ENCODE results near the gene FNTB. TPM values are rescaled to one million over a fixed set of nuclear protein-coding genes. Genes with fewer than 3 reads are reported as not detected.

Gene FNTB
- total and polyA plus RNA-seq, 12 donors, result 12.2 to 27.2 (median 22.3) TPM

DNA sequence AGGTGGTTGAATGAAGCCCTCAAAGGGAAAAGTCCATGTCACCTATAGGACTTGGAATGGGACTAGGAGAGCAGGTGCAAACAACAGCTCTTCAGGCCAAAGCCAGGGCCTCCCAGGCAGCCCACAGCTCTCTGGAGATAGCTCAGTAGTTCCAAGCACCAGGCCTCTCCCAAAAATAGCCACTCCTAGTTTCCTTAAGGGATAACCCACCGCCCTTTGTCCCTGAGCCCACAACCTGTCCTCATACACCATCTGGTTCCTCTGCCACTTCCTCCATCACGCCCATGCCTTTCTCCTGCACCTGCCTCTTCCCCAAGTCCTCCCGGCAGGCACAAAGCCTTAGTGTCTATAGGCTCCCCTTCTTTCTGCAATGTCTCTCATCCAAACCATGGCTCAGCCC, 16.7 kb upstream of the FNTB start:
- intact Hi-C loops (cut with DNase I), result loop anchor here in 1 of 2 donors (10.0 kb wide), 1 partner anchor 145 kb away; no protein-coding TSS in a partner anchor
- TF ChIP-seq CTCF (IDR thresholded peaks at IDR 0.05) (no peak), POLR2A (IDR thresholded peaks at IDR 0.05) (no peak)
- H3K4me3 ChIP-seq, result no peak overlapping the region

DNA sequence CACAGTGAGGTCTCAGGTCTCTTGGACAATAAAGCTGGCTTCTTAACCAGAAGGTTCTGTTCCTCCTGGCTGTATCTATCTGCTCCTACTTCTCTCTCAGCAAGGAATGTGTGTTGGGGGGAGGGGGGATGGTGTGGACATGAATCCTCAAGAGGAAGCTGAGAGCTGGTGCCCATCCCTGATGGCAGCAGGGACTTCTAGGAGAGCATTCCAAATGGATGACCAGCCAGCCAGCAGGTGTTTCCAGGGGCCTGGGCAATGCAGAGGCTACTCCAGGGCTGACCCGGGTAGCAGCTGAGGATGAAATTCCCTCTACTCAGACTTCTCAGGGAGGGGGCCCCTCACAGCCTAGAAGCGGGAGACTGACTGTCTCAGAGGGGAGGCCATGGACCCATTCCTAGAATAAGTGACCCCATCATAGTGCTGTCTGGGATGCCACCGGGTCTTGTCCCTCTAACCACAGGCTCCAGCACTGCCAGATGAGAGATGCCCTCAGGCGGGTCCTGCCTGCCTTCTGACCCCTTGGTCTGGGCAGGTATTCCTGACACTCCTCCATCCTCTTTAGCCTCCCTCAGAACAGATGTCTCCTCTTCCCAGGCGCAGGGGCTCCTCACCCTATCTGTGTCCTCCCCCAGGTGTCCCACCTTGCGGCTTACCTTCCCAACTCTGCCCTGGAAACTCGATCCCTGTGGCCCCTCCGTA, 15.8 kb upstream of the FNTB start:
- peak overlapping the region in 2 of 4 donors; percentile 41 to 95 for H3K4me3 ChIP-seq
- peaks cover 5 to 8% of the 10 kb centered on the region in 2 donors for H3K4me1 ChIP-seq (replicated peaks in 1 of 2)
- H3K36me3 ChIP-seq (replicated peaks in 1 of 2), result no peaks in the 10 kb centered on the region
- H3K27ac ChIP-seq, result no peak overlapping the region
- H3K27me3 ChIP-seq, result no peaks in the 10 kb centered on the region
- intact Hi-C loops (cut with DNase I), result loop anchor here in 1 of 2 donors (10.0 kb wide), 1 partner anchor 146 kb away; no protein-coding TSS in a partner anchor
- DNase-seq, result no peak
- TF ChIP-seq POLR2A (IDR thresholded peaks at IDR 0.05) (no peak), CTCF (IDR thresholded peaks at IDR 0.05) (no peak)
- WGBS, 4 donors, result 67 to 70% (median 68%) methylated on average over 7 to 8 of the region's 8 CpGs
- H3K9me3 ChIP-seq (replicated peaks in 1 of 3), result no peaks in the 10 kb centered on the region

More for the DNA sequence above, 16.7 kb upstream of the FNTB start:
- H3K36me3 ChIP-seq (replicated peaks in 1 of 2), result no peaks in the 10 kb centered on the region
- H3K27ac ChIP-seq, result no peak overlapping the region
- 84 to 97% (median 90%) methylated on average over 3 of the region's 3 CpGs for WGBS, 4 donors
- DNase-seq, result no peak
- H3K9me3 ChIP-seq (replicated peaks in 1 of 3), result no peaks in the 10 kb centered on the region
- H3K27me3 ChIP-seq, result no peaks in the 10 kb centered on the region
- H3K4me1 ChIP-seq (replicated peaks in 1 of 2), result peaks cover 5 to 8% of the 10 kb centered on the region in 2 donors

DNA sequence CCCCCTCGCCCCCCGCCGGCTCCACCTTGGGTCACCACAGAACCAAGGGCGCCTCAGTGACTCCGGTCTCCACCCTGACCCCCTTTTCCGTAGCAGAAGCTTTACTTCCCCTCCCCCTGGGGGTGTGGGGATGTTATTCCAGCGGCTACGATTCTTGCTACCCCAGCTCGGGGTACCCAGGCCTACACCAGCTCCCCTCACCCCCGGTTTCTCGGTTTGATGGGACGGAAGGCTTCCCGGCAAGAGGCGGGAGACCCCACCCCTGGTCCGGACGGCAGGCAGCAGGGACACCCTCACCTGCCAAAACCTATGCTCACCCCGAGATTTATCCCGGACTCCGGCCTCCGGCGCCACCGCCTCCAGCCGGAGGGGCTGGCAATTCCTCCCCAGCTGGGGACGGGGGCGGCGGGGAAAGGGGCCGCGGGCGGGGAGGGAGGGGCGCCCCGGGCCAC, 15.2 kb upstream of the FNTB start:
- intact Hi-C loops (cut with DNase I), result loop anchor here in 1 of 2 donors (10.0 kb wide), 1 partner anchor 147 kb away; no protein-coding TSS in a partner anchor
- peaks cover 5 to 8% of the 10 kb centered on the region in 2 donors for H3K4me1 ChIP-seq (replicated peaks in 1 of 2)
- no peaks in the 10 kb centered on the region for H3K9me3 ChIP-seq (replicated peaks in 1 of 3)
- no peak for DNase-seq
- TF ChIP-seq CTCF (IDR thresholded peaks at IDR 0.05) (no peak), POLR2A (IDR thresholded peaks at IDR 0.05) (no peak)
- H3K27me3 ChIP-seq, result no peaks in the 10 kb centered on the region
- 4 to 10% (median 7%) methylated on average over 4 to 30 of the region's 31 CpGs for WGBS, 4 donors
- peak overlapping the region; percentile 18 to 95 (median 38) for H3K4me3 ChIP-seq
- H3K36me3 ChIP-seq (replicated peaks in 1 of 2), result no peaks in the 10 kb centered on the region
- no peak overlapping the region for H3K27ac ChIP-seq

DNA sequence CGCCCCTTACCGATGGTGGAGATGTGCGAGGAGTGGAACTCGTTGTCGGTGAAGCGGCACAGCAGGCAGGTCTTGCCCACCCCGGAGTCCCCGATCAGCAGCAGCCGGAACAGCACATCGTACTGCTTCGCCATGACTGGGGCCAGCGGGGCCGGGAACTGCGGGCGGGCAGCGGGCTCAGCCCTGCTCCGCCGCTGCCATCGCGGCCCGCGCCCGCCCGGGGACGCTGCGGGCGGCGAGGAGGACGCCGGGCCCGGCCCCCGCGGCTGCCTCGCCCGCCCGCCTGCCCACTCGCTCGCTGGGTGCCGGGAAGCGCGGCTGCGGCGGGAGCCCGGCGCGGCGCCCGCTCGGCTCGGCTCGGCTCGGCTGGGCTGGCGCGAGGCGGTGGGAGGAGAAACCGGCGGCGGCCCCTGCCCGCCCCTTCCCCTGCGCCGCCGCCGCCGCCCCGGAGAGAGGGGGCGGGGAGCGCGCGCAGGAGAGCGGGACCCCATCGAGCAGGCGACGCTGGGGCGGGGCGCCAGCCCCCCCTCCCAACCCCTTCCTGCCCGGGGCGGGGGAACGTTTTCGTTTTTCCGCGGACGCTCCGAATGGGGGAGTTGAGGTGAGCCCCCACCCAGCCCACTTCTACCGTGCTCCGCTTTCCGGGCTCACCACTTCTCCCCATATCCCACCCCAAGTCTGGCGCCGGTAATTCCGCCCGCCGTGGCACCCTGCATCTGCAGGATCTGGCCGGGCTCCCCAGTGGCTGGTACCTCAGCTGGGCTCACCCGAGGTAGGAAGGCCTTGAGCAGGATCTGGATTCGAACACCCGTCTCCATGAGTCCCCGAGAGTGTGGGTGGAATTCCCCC, 14.5 kb upstream of the FNTB start, which contains the start of gene RAB15:
RAB15 (minus strand) TSS at position 394 of the 849 bp plus-strand sequence; CDS start at position 134, 260 bp downstream.
- H3K27ac ChIP-seq, result no peak within 1 kb of the TSS
- H3K9me3 ChIP-seq (replicated peaks in 1 of 3), result no peaks in the 10 kb centered on the region
- peak in 3 of 7 donors; percentile 31 to 45 (median 33) for DNase-seq
- H3K4me3 ChIP-seq, result peak within 1 kb of the TSS; percentile 18 to 95 (median 46)
- no peaks in the 10 kb centered on the region for H3K36me3 ChIP-seq (replicated peaks in 1 of 2)
- WGBS, 4 donors, result 0 to 1% (median 0%) methylated on average over 1 to 92 of the region's 96 CpGs
- H3K4me1 ChIP-seq (replicated peaks in 1 of 2), result peaks cover 5 to 8% of the 10 kb centered on the region in 2 donors
- H3K27me3 ChIP-seq, result no peaks in the 10 kb centered on the region
- TF ChIP-seq CTCF (IDR thresholded peaks at IDR 0.05) (peak in 1 of 6 experiments; percentile 2), POLR2A (IDR thresholded peaks at IDR 0.05) (no peak)
- intact Hi-C loops (cut with DNase I), result loop anchor here in 1 of 2 donors (10.0 kb wide), 1 partner anchor 147 kb away; no protein-coding TSS in a partner anchor
